SK-N-SH (cell line): ENCODE measurements around the gene SAA2.

ENCODE experiments used
- CTCF ChIP-seq: fragments of 200-600 bp; sonication (generic); IDR thresholded peaks from 2 replicates; pipeline ENCODE4 v1.6.1; 2017; ENCODE audit warnings: antibody characterized with exemption, mild to moderate bottlenecking, moderate library complexity
- EP300 ChIP-seq, 2 experiments: IDR thresholded peaks; 2 replicates each; pipeline versions ENCODE4 v1.4.0 to v1.6.1; 2012; ENCODE audit warnings: borderline replicate concordance in 1 of 2, low read depth in 1 of 2, low read length in 1 of 2
- GATA2 ChIP-seq: sonication (generic); formaldehyde crosslinking; IDR thresholded peaks from 2 replicates; pipeline ENCODE4 v1.5.0; 2020; ENCODE audit warnings: mild to moderate bottlenecking, missing genetic modification reagents
- MXI1 ChIP-seq: IDR thresholded peaks from 2 replicates; pipeline ENCODE4 v1.6.1; 2012; ENCODE audit warnings: mild to moderate bottlenecking, low read depth, low read length, improper control_type of control experiment
- POLR2AphosphoS5 ChIP-seq: IDR thresholded peaks from 2 replicates; pipeline ENCODE4 v1.6.1; 2012; ENCODE audit warnings: low read depth, low read length
- USF2 ChIP-seq: fragments of 150-350 bp; IDR thresholded peaks from 2 replicates; pipeline ENCODE4 v1.6.1; 2017; ENCODE audit warnings: antibody characterized with exemption, low read length, low read depth, borderline replicate concordance

GRCh38 chr11:18223591-18224387, 24.7 kb downstream of the SAA2 start:
- no peak for TF ChIP-seq CTCF
- TF ChIP-seq GATA2 (CRISPR knock-in tag): no peak
- no peak for TF ChIP-seq EP300 (IDR thresholded peaks at IDR 0.05; ENCODE audit: borderline replicate concordance in 1 of 2, low read depth in 1 of 2, low read length in 1 of 2)
- TF ChIP-seq USF2: no peak
- TF ChIP-seq POLR2AphosphoS5: no peak
- TF ChIP-seq MXI1: no peak
